A549 (cell line): ENCODE data around the gene FBXO31.

ENCODE experiments used
- CHD4 ChIP-seq: fragments of 200-600 bp; sonication (generic); IDR thresholded peaks from 2 replicates; pipeline ENCODE4 v1.6.1; 2016; ENCODE audit warnings: antibody characterized with exemption, mild to moderate bottlenecking, borderline replicate concordance
- EHMT2 ChIP-seq: fragments of 200-600 bp; sonication (generic); IDR thresholded peaks from 2 replicates; pipeline ENCODE4 v1.6.1; 2016; ENCODE audit warnings: antibody characterized with exemption, low read depth, mild to moderate bottlenecking, moderate library complexity
- EP300 ChIP-seq, 2 experiments: fragments of >200 bp; sonication (Bioruptor Twin); formaldehyde crosslinking; IDR thresholded peaks; 2 replicates in 1 of 2; 3 replicates in 1 of 2; pipeline ENCODE4 v1.6.1; 2016 to 2017
- GATA3 ChIP-seq: IDR thresholded peaks from 2 replicates; pipeline ENCODE4 v1.6.1; 2012; ENCODE audit warnings: borderline replicate concordance
- POLR2A ChIP-seq: IDR thresholded peaks from 2 replicates; pipeline ENCODE4 v1.6.1; 2012; ENCODE audit warnings: mild to moderate bottlenecking, low read length
- RFX5 ChIP-seq: fragments of 450-650 bp; IDR thresholded peaks from 2 replicates; pipeline ENCODE4 v1.7.1; 2014; ENCODE audit warnings: antibody characterized with exemption, mild to moderate bottlenecking, moderate library complexity
- SMC3 ChIP-seq: fragments of >200 bp; sonication (Bioruptor Twin); formaldehyde crosslinking; IDR thresholded peaks from 3 replicates; pipeline ENCODE4 v1.6.1; 2018; ENCODE audit warnings: inconsistent platforms
- TF ChIP-seq, protein P1 (sequence below): fragments of >200 bp; sonication (Bioruptor Twin); formaldehyde crosslinking; IDR thresholded peaks from 3 replicates; pipeline ENCODE4 v1.5.1; 2016
- TF ChIP-seq, protein P2 (sequence below): IDR thresholded peaks from 2 replicates; pipeline ENCODE4 v1.6.1; 2012
- TF ChIP-seq, protein P3 (sequence below): fragments of 250-450 bp; sonication (Bioruptor Pico); IDR thresholded peaks from 2 replicates; pipeline ENCODE4 v1.5.0; 2020; ENCODE audit warnings: low read depth, mild to moderate bottlenecking, moderate library complexity

DNA sequence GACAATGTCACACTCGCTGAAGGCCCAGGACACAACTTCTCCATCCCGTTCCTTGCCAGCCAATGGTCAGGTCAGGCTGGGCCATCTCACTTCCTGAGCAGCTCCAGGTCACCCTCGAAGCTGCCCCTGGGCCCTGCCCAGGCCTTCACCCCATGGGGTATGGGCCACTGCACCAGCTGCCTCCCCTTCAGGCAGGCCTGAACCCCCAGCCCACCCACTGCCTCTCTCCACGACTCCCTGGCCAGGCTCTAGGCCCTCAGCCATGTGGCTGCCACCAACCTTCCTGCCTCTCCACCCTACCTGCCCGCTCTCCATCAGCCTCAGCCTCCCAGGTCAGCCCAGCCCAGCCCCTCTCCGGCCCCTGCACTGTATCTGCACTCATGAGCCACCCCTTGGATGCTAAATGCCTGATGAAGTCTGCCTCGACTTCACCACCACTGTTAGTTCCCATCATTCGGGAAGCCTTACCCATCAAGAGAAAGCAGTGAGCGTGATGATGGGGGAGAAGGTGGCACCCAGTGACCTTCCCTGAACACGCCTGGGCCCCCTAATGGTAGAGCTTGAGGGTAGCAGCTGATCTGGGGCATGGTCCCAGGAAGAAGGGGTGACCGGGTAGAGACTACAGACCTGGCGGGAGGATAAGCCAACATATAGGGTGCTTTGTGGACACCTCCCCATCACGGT lies 35.5 kb downstream of the FBXO31 start:
- TF ChIP-seq, protein P1, sequence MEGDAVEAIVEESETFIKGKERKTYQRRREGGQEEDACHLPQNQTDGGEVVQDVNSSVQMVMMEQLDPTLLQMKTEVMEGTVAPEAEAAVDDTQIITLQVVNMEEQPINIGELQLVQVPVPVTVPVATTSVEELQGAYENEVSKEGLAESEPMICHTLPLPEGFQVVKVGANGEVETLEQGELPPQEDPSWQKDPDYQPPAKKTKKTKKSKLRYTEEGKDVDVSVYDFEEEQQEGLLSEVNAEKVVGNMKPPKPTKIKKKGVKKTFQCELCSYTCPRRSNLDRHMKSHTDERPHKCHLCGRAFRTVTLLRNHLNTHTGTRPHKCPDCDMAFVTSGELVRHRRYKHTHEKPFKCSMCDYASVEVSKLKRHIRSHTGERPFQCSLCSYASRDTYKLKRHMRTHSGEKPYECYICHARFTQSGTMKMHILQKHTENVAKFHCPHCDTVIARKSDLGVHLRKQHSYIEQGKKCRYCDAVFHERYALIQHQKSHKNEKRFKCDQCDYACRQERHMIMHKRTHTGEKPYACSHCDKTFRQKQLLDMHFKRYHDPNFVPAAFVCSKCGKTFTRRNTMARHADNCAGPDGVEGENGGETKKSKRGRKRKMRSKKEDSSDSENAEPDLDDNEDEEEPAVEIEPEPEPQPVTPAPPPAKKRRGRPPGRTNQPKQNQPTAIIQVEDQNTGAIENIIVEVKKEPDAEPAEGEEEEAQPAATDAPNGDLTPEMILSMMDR, result no peak
- TF ChIP-seq GATA3, result no peak
- TF ChIP-seq EP300 (IDR thresholded peaks at IDR 0.05), result no peak
- TF ChIP-seq EHMT2, result no peak
- no peak for TF ChIP-seq POLR2A
- no peak for TF ChIP-seq SMC3
- TF ChIP-seq RFX5, result no peak
- TF ChIP-seq CHD4, result no peak
- TF ChIP-seq, protein P2, sequence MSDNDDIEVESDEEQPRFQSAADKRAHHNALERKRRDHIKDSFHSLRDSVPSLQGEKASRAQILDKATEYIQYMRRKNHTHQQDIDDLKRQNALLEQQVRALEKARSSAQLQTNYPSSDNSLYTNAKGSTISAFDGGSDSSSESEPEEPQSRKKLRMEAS, result no peak
- TF ChIP-seq, protein P3, sequence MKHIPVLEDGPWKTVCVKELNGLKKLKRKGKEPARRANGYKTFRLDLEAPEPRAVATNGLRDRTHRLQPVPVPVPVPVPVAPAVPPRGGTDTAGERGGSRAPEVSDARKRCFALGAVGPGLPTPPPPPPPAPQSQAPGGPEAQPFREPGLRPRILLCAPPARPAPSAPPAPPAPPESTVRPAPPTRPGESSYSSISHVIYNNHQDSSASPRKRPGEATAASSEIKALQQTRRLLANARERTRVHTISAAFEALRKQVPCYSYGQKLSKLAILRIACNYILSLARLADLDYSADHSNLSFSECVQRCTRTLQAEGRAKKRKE, result no peak
